Endothelial cell of umbilical vein (primary cell): ENCODE measurements around the gene SLC7A11. TPM values are rescaled to one million over a fixed set of nuclear protein-coding genes. Genes with fewer than 3 reads are reported as not detected.

Experiments used
- Bru-seq: library from RNA; stranded (reverse); fragments of 400-500 nt; gene quantifications from one replicate; lab custom pipeline; 2021; lab: Mats Ljungman, UMichigan
- BruChase-seq, 2 experiments: library from RNA; stranded (reverse); fragments of 400-500 nt; gene quantifications; one replicate each; lab custom pipeline; 2021; lab: Mats Ljungman, UMichigan
- BruUV-seq: library from RNA; stranded (reverse); fragments of 400-500 nt; replicated peaks from 2 replicates; lab custom pipeline; 2021; lab: Mats Ljungman, UMichigan
- CTCF ChIA-PET: fragments of 300-600, 350-600 bp; sonication (Branson Sonifier 250); formaldehyde crosslinking; loops from one replicate; lab custom pipeline; 2021; ENCODE audit warnings: antibody characterized with exemption, inconsistent platforms; lab: Charles Lee
- POLR2A ChIA-PET: fragments of 300-600, 350-600 bp; sonication (Branson Sonifier 250); formaldehyde crosslinking; loops from one replicate; lab custom pipeline; 2021; ENCODE audit warnings: antibody characterized with exemption, inconsistent platforms; lab: Charles Lee
- DNase-seq: peaks from one replicate; pipeline ENCODE4 v3.0.0-alpha.2; 2011; ENCODE audit warnings: low read depth, low spot score
- FAIRE-seq: peaks from 2 replicates; lab custom pipeline; 2011; peaks lifted over from hg19 to GRCh38; lab: Jason Lieb, UNC
- H2AFZ ChIP-seq: 2 replicates; pipeline ENCODE4 v1.6.0; 2012; ENCODE audit warnings: low read depth, low read length, control low read depth, inconsistent platforms
- H3K27ac ChIP-seq: 2 replicates; pipeline ENCODE4 v1.5.1; 2011; ENCODE audit warnings: low read depth, mild to moderate bottlenecking, control low read depth, low read length, moderate library complexity; ENCODE audit not compliant: insufficient read depth
- H3K27me3 ChIP-seq, 2 experiments: 2 replicates each; pipeline versions ENCODE4 v1.6.0 to v1.6.1; 2011; ENCODE audit warnings: low read length in 2 of 2, mixed read lengths in 1 of 2; ENCODE audit not compliant: control insufficient read depth in 2 of 2, insufficient read depth in 2 of 2
- H3K36me3 ChIP-seq, 2 experiments: 2 replicates in 1 of 2; 3 replicates in 1 of 2; pipeline ENCODE4 v1.5.1; 2011; ENCODE audit warnings: low read length in 2 of 2, mild to moderate bottlenecking in 1 of 2, moderate library complexity in 1 of 2; ENCODE audit not compliant: control insufficient read depth in 2 of 2, insufficient read depth in 2 of 2; ENCODE audit errors: extremely low read depth in 1 of 2
- H3K4me1 ChIP-seq: 3 replicates; pipeline ENCODE4 v1.5.1; 2011; ENCODE audit warnings: mild to moderate bottlenecking, low read length; ENCODE audit not compliant: control insufficient read depth, insufficient read depth; ENCODE audit errors: extremely low read depth
- H3K4me2 ChIP-seq: 2 replicates; pipeline ENCODE4 v1.6.1; 2011; ENCODE audit warnings: low read length, control low read depth, mixed read lengths; ENCODE audit not compliant: insufficient read depth
- H3K4me3 ChIP-seq, 3 experiments: fragments of 200-600 bp in 1 of 3; sonication (generic), shearing (Covaris generic) in 1 of 3; replicated peaks in 1 of 3; 2 replicates each; pipeline ENCODE4 v1.5.1; 2011 to 2016; ENCODE audit warnings: control low read depth in 3 of 3, low read length in 3 of 3, mild to moderate bottlenecking in 2 of 3, inconsistent platforms in 1 of 3, low read depth in 1 of 3, moderate library complexity in 1 of 3; ENCODE audit not compliant: insufficient read depth in 1 of 3
- H3K79me2 ChIP-seq: 2 replicates; pipeline ENCODE4 v1.6.0; 2012; ENCODE audit warnings: low read length, inconsistent platforms; ENCODE audit not compliant: control insufficient read depth, insufficient read depth
- H3K9ac ChIP-seq: replicated peaks from 2 replicates; pipeline ENCODE3; 2011; ENCODE audit warnings: low read length, control low read depth; ENCODE audit not compliant: insufficient read depth; ENCODE audit errors: extremely low read depth
- H3K9me1 ChIP-seq: replicated peaks from 3 replicates; pipeline ENCODE4 v1.6.0; 2011; ENCODE audit warnings: mild to moderate bottlenecking, low read length; ENCODE audit not compliant: control insufficient read depth, insufficient read depth; ENCODE audit errors: extremely low read depth
- H3K9me3 ChIP-seq: replicated peaks from 2 replicates; pipeline ENCODE4 v1.5.1; 2012; ENCODE audit warnings: low read length, inconsistent platforms; ENCODE audit not compliant: control insufficient read depth, insufficient read depth
- H4K20me1 ChIP-seq: replicated peaks from 2 replicates; pipeline ENCODE3; 2011; ENCODE audit warnings: mild to moderate bottlenecking, low read length; ENCODE audit not compliant: control insufficient read depth, insufficient read depth; ENCODE audit errors: extremely low read depth
- EZH2 ChIP-seq: IDR thresholded peaks from 2 replicates; pipeline ENCODE4 v1.6.1; 2012; ENCODE audit warnings: borderline replicate concordance, low read depth, mild to moderate bottlenecking, moderate library complexity, low read length, inconsistent platforms; ENCODE audit not compliant: severe bottlenecking
- FOS ChIP-seq: IDR thresholded peaks from 2 replicates; pipeline ENCODE4 v1.6.1; 2011; ENCODE audit warnings: mild to moderate bottlenecking, low read length, moderate library complexity, borderline replicate concordance; ENCODE audit not compliant: insufficient read depth
- JUN ChIP-seq: IDR thresholded peaks from 2 replicates; pipeline ENCODE4 v1.6.1; 2011; ENCODE audit warnings: borderline replicate concordance, low read depth; ENCODE audit not compliant: insufficient read length, insufficient read depth
- POLR2A ChIP-seq: IDR thresholded peaks from 2 replicates; pipeline ENCODE4 v1.6.1; 2012; ENCODE audit warnings: low read depth, mild to moderate bottlenecking, control low read depth, low read length
- POLR2AphosphoS5 ChIP-seq: IDR thresholded peaks from 2 replicates; pipeline ENCODE4 v1.6.1; 2012; ENCODE audit warnings: low read depth, mild to moderate bottlenecking, control low read depth, low read length, moderate library complexity; ENCODE audit not compliant: insufficient read depth
- dilution Hi-C: fragments of 300-500 bp; cut with MboI; formaldehyde crosslinking; loops from one replicate; pipeline ENCODE4 v1.15.0; 2019; ENCODE audit warnings: low sequenced_read_pairs; ENCODE audit not compliant: extremely low pct_ligation_motif_present
- intact Hi-C: fragments of 100-400 bp; cut with micrococcal nuclease; formaldehyde crosslinking; loops from one replicate; pipeline ENCODE4 v1.10.0; 2022
- long read RNA-seq: library from polyadenylated mRNA; stranded (forward); transcript quantifications from one replicate; pipeline ENCODE4 v2.0.0, GENCODE V29; 2021
- polyA minus RNA-seq, 3 experiments: library from RNA; depleted of rRNA, polyadenylated mRNA; stranded (reverse); fragments of >200 nt; gene quantifications; 1 replicate in 1 of 3; 2 replicates in 2 of 3; pipeline ENCODE4 v1.2.3, GENCODE V29; 2011
- polyA plus RNA-seq, 4 experiments: library from polyadenylated mRNA; depleted of rRNA in 3 of 4; stranded (reverse) in 3 of 4; unstranded in 1 of 4; fragments of >200 nt; gene quantifications; 2 replicates each; pipeline versions ENCODE4 v1.2.1 to v1.2.3, GENCODE V29; 2011 to 2012; ENCODE audit warnings: missing spikeins in 1 of 4
- total RNA-seq: library from RNA; stranded (reverse); gene quantifications from 2 replicates; pipeline ENCODE4 v1.2.3, GENCODE V29; 2021
- TF ChIP-seq, protein P1 (sequence below), 2 donors: IDR thresholded peaks; 1 replicate in 1 of 2; 2 replicates in 1 of 2; pipeline ENCODE4 v1.5.1; 2011; ENCODE audit warnings: low read length in 2 of 2, mild to moderate bottlenecking in 2 of 2, moderate library complexity in 2 of 2, control low read depth in 1 of 2, inconsistent platforms in 1 of 2, low read depth in 1 of 2; ENCODE audit not compliant: insufficient read depth in 1 of 2; ENCODE audit errors: extremely low read depth in 1 of 2
- TF ChIP-seq, protein P2 (sequence below): IDR thresholded peaks from 2 replicates; pipeline ENCODE4 v1.6.1; 2011; ENCODE audit not compliant: insufficient read depth, insufficient read length

The SLC7A11 gene
- 79.3 and 82.7 TPM in 2 replicates for total RNA-seq
- polyA plus RNA-seq, result 22.8 and 28.4 TPM in 2 replicates
- polyA plus RNA-seq (2011; cell fraction: cytosol; rRNA removed), result 19.6 and 23.6 TPM in 2 replicates
- polyA plus RNA-seq (2011; cell fraction: nucleus; rRNA removed), result 65.9 and 76.9 TPM in 2 replicates
- 39.1 and 58.9 TPM in 2 replicates for polyA plus RNA-seq (2012)
- polyA minus RNA-seq, result 263 and 304 TPM in 2 replicates
- polyA minus RNA-seq (2011; cell fraction: cytosol; rRNA and poly(A)+ RNA removed), result 59.9 TPM
- polyA minus RNA-seq (2011; cell fraction: nucleus; rRNA and poly(A)+ RNA removed), result 162 and 225 TPM in 2 replicates
- Bru-seq, nascent RNA, result percentile 100 among the genes with signal in this experiment
- BruChase-seq, experiment 1, labeled RNA remaining after a 6-hour chase, result percentile 94 among the genes with signal in this experiment
- BruChase-seq, experiment 2, labeled RNA remaining after a 2-hour chase, result percentile 96 among the genes with signal in this experiment
- long read RNA-seq, full-length matches to known transcripts, result 52 of 114 reads
- long read RNA-seq, partial matches to known transcripts, result 20 of 114 reads
- long read RNA-seq, other reads (novel, unspliced or antisense), result 42 of 114 reads

DNA sequence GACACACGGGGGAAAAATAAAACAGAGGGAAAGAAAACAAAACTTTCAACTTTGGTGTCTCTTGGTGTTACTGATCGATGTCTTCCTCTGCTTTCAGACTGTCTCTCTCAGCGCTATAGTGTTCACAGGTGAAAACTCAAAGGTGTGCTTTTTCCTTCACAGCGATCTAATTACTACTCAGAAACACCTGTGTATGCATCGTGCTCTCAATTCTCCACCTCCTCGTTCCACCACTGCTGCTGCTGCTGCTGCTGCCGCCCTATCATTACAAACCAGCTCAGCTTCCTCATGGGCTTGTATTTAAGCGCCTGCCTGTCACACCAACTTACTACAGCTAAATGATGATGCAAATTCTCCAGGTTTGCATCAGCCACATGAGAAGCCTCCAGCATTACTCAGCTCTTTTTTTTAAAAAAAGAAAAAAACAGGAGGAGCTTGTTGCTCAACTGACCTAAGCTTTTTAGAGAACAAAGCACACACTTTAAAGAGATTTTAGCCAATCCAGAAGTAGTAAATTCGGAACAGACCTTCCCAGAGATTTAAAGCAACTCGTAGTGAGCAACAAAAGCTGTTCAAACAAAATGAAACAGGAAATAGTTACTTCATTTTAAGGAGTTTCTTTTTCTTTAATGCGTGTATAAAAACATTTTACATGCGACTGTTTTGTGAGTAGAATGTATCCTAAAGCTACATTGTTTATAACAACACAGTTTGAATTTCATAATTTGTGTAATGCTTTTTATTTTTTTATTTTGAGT lies at the start of gene SLC7A11:
Gene SLC7A11 (minus strand): TSS at position 274 of the 758 bp plus-strand sequence. CDS start 280 bp downstream, outside the sequence.
- Histone ChIP-seq H3K27me3 (no peaks in the 10 kb centered on the region), H3K4me2 (peak within 1 kb of the TSS; percentile 98), H3K4me3 (peak within 1 kb of the TSS; percentile 48 to 99 (median 96)), H3K9me3 (no peaks in the 10 kb centered on the region), H3K9ac (peak within 1 kb of the TSS; percentile 100), H3K9me1 (no peaks in the 10 kb centered on the region), H3K4me1 (peaks cover 20% of the 10 kb centered on the region), H3K36me3 (peaks cover 0 to 2% of the 10 kb centered on the region in 2 experiments), H2AFZ (no peak within 1 kb of the TSS), H4K20me1 (no peaks in the 10 kb centered on the region), H3K79me2 (peaks cover 52% of the 10 kb centered on the region), H3K27ac (peak within 1 kb of the TSS; percentile 96)
- intact Hi-C loops, result loop anchor here (1.0 to 10.0 kb wide), 12 partner anchors 20 to 669 kb away; no protein-coding TSS in a partner anchor
- DNase-seq (peak; percentile 96), FAIRE-seq (peak; percentile 86)
- dilution Hi-C loops, result no loop called here
- TF ChIP-seq EZH2 (no peak), JUN (peak; percentile 70), POLR2A (peak; percentile 87), POLR2AphosphoS5 (peak; percentile 70), FOS (peak; percentile 48)
- TF ChIP-seq, protein P1, sequence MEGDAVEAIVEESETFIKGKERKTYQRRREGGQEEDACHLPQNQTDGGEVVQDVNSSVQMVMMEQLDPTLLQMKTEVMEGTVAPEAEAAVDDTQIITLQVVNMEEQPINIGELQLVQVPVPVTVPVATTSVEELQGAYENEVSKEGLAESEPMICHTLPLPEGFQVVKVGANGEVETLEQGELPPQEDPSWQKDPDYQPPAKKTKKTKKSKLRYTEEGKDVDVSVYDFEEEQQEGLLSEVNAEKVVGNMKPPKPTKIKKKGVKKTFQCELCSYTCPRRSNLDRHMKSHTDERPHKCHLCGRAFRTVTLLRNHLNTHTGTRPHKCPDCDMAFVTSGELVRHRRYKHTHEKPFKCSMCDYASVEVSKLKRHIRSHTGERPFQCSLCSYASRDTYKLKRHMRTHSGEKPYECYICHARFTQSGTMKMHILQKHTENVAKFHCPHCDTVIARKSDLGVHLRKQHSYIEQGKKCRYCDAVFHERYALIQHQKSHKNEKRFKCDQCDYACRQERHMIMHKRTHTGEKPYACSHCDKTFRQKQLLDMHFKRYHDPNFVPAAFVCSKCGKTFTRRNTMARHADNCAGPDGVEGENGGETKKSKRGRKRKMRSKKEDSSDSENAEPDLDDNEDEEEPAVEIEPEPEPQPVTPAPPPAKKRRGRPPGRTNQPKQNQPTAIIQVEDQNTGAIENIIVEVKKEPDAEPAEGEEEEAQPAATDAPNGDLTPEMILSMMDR (IDR thresholded peaks at IDR 0.05; ENCODE audit: extremely low read depth in 1 of 2, insufficient read depth in 1 of 2, low read depth in 1 of 2, low read length in 2 of 2), result no peak
- TF ChIP-seq, protein P2, sequence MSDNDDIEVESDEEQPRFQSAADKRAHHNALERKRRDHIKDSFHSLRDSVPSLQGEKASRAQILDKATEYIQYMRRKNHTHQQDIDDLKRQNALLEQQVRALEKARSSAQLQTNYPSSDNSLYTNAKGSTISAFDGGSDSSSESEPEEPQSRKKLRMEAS, result peak; percentile 55
- POLR2A ChIA-PET, result interaction anchor here (0.6 to 3.6 kb wide), 9 partner anchors 9 to 775 kb away, joined by 3 to 29 read pairs (median 5); no protein-coding TSS in a partner anchor
- TSS peak; percentile 35 for BruUV-seq
- CTCF ChIA-PET, result interaction anchor here (0.7 to 1.9 kb wide), 9 partner anchors 11 to 696 kb away, joined by 3 to 11 read pairs (median 4); no protein-coding TSS in a partner anchor
